Measurements from ENCODE around the gene IFI16. TPM values are rescaled to one million over a fixed set of nuclear protein-coding genes. Genes with fewer than 3 reads are reported as not detected.

IFI16 gene
- total and polyA plus RNA-seq, 10 of the 15 experiments (the other 5 are each of a cell fraction or from before 2014, with no cell fraction given), result 120 to 375 (median 188) TPM

GRCh38 chr1:159071970-159072582 is 62.4 kb downstream of the IFI16 start (continued):
- TF ChIP-seq, protein P1, sequence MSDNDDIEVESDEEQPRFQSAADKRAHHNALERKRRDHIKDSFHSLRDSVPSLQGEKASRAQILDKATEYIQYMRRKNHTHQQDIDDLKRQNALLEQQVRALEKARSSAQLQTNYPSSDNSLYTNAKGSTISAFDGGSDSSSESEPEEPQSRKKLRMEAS (IDR thresholded peaks at IDR 0.05; ENCODE audit: low read depth, low read length), result no peak
- TF ChIP-seq RAD51 (IDR thresholded peaks at IDR 0.05) (no peak), TARDBP (IDR thresholded peaks at IDR 0.05; ENCODE audit: borderline replicate concordance) (no peak), RAD21 (IDR thresholded peaks at IDR 0.05; ENCODE audit: insufficient read depth, low read depth, low read length) (peak; percentile 74), PBX3 (IDR thresholded peaks at IDR 0.05; ENCODE audit: insufficient replicate concordance, low read depth, low read length) (no peak), ESRRA (IDR thresholded peaks at IDR 0.05; ENCODE audit: low read length) (no peak), JUNB (IDR thresholded peaks at IDR 0.05) (no peak)
- TF ChIP-seq, protein P2, sequence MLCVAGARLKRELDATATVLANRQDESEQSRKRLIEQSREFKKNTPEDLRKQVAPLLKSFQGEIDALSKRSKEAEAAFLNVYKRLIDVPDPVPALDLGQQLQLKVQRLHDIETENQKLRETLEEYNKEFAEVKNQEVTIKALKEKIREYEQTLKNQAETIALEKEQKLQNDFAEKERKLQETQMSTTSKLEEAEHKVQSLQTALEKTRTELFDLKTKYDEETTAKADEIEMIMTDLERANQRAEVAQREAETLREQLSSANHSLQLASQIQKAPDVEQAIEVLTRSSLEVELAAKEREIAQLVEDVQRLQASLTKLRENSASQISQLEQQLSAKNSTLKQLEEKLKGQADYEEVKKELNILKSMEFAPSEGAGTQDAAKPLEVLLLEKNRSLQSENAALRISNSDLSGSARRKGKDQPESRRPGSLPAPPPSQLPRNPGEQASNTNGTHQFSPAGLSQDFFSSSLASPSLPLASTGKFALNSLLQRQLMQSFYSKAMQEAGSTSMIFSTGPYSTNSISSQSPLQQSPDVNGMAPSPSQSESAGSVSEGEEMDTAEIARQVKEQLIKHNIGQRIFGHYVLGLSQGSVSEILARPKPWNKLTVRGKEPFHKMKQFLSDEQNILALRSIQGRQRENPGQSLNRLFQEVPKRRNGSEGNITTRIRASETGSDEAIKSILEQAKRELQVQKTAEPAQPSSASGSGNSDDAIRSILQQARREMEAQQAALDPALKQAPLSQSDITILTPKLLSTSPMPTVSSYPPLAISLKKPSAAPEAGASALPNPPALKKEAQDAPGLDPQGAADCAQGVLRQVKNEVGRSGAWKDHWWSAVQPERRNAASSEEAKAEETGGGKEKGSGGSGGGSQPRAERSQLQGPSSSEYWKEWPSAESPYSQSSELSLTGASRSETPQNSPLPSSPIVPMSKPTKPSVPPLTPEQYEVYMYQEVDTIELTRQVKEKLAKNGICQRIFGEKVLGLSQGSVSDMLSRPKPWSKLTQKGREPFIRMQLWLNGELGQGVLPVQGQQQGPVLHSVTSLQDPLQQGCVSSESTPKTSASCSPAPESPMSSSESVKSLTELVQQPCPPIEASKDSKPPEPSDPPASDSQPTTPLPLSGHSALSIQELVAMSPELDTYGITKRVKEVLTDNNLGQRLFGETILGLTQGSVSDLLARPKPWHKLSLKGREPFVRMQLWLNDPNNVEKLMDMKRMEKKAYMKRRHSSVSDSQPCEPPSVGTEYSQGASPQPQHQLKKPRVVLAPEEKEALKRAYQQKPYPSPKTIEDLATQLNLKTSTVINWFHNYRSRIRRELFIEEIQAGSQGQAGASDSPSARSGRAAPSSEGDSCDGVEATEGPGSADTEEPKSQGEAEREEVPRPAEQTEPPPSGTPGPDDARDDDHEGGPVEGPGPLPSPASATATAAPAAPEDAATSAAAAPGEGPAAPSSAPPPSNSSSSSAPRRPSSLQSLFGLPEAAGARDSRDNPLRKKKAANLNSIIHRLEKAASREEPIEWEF (IDR thresholded peaks at IDR 0.05; ENCODE audit: insufficient replicate concordance, low read depth, low read length), result no peak
- TF ChIP-seq, protein P3, sequence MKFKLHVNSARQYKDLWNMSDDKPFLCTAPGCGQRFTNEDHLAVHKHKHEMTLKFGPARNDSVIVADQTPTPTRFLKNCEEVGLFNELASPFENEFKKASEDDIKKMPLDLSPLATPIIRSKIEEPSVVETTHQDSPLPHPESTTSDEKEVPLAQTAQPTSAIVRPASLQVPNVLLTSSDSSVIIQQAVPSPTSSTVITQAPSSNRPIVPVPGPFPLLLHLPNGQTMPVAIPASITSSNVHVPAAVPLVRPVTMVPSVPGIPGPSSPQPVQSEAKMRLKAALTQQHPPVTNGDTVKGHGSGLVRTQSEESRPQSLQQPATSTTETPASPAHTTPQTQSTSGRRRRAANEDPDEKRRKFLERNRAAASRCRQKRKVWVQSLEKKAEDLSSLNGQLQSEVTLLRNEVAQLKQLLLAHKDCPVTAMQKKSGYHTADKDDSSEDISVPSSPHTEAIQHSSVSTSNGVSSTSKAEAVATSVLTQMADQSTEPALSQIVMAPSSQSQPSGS (IDR thresholded peaks at IDR 0.05; ENCODE audit: low read length), result no peak
